K562 (cell line): ENCODE results near the gene MVB12B. TPM values are rescaled to one million over a fixed set of nuclear protein-coding genes. Genes with fewer than 3 reads are reported as not detected.

ENCODE experiments used
- ATAC-seq: fragments of 200-7000 bp; cut with Tn5 transposase; 3 replicates; pipeline ENCODE4 v1.9.1; 2020; ENCODE audit warnings: moderate library complexity
- BruUV-seq: library from RNA; stranded (reverse); fragments of 400-500 nt; replicated peaks from 2 replicates; lab custom pipeline; 2021; lab: Mats Ljungman, UMichigan
- CTCF ChIA-PET: fragments of 300-600 bp; formaldehyde crosslinking; extraction: SDS; loops from one replicate; lab custom pipeline; 2021; ENCODE audit warnings: low intra/inter-chr PET ratio; lab: Yijun Ruan, JAX
- POLR2A ChIA-PET: fragments of 300-600, 350-650 bp; sonication (Branson Sonifier 250); formaldehyde crosslinking; extraction: SDS; loops from one replicate; lab custom pipeline; 2021; ENCODE audit warnings: antibody characterized with exemption, inconsistent platforms; lab: Yijun Ruan, JAX
- DNase-seq, 4 experiments: peaks; one replicate each; pipeline versions ENCODE4 v3.0.0 to v3.0.0-alpha.2; 2011 to 2018; ENCODE audit warnings: low spot score in 3 of 4, mixed read lengths in 3 of 4; ENCODE audit errors: extremely low read depth in 1 of 4
- FAIRE-seq: peaks from 2 replicates; lab custom pipeline; 2011; peaks lifted over from hg19 to GRCh38; lab: Jason Lieb, UNC
- H2AFZ ChIP-seq: 2 replicates; pipeline ENCODE4 v1.6.0; 2011; ENCODE audit warnings: low read depth, low read length, control low read depth, inconsistent platforms
- H3K27ac ChIP-seq: fragments of 200-600 bp; 3 replicates; pipeline ENCODE4 v1.8.0; 2011; ENCODE audit warnings: low read depth, mild to moderate bottlenecking, control low read depth, inconsistent platforms, low read length, moderate library complexity, mixed read lengths; ENCODE audit errors: extremely low read depth
- H3K27me3 ChIP-seq, 2 experiments: fragments of 300-600 bp in 1 of 2; 2 replicates in 1 of 2; 3 replicates in 1 of 2; pipeline versions ENCODE4 v1.6.0 to v1.8.0; 2011; ENCODE audit warnings: inconsistent platforms in 2 of 2, low read length in 2 of 2, mild to moderate bottlenecking in 1 of 2, mixed read lengths in 1 of 2, moderate library complexity in 1 of 2; ENCODE audit not compliant: control insufficient read depth in 2 of 2, insufficient read depth in 2 of 2
- H3K36me3 ChIP-seq: fragments of 300-600 bp; 3 replicates; pipeline ENCODE4 v1.8.0; 2011; ENCODE audit warnings: mild to moderate bottlenecking, low read length, inconsistent platforms; ENCODE audit not compliant: control insufficient read depth, insufficient read depth
- H3K4me1 ChIP-seq, 2 experiments: fragments of 200-600 bp in 1 of 2; replicated peaks in 1 of 2; 2 replicates in 1 of 2; 3 replicates in 1 of 2; pipeline versions ENCODE4 v1.5.1 to v1.8.0; 2011; ENCODE audit warnings: inconsistent platforms in 2 of 2, low read length in 2 of 2, mild to moderate bottlenecking in 1 of 2, mixed read lengths in 1 of 2, moderate library complexity in 1 of 2; ENCODE audit not compliant: control insufficient read depth in 2 of 2, insufficient read depth in 2 of 2
- H3K4me2 ChIP-seq: 2 replicates; pipeline ENCODE4 v1.6.1; 2011; ENCODE audit warnings: low read length, control low read depth, inconsistent platforms, mixed read lengths; ENCODE audit not compliant: insufficient read depth
- H3K4me3 ChIP-seq: fragments of 200-600 bp; sonication (generic), shearing (Covaris generic); 2 replicates; pipeline ENCODE4 v1.5.1; 2016; ENCODE audit warnings: control low read depth, inconsistent platforms
- H3K79me2 ChIP-seq: fragments of 200-600 bp; 3 replicates; pipeline ENCODE4 v1.8.0; 2011; ENCODE audit warnings: low read length, inconsistent platforms; ENCODE audit not compliant: control insufficient read depth, insufficient read depth
- H3K9ac ChIP-seq, 2 experiments: 2 replicates each; pipeline versions ENCODE4 v1.6.0 to v1.6.1; 2011; ENCODE audit warnings: low read depth in 2 of 2, low read length in 2 of 2, control low read depth in 1 of 2, inconsistent platforms in 1 of 2, mild to moderate bottlenecking in 1 of 2, mixed read lengths in 1 of 2; ENCODE audit not compliant: insufficient read depth in 1 of 2
- H3K9me1 ChIP-seq: one replicate; pipeline ENCODE4 v1.6.0; 2011; ENCODE audit warnings: inconsistent platforms, mild to moderate bottlenecking, low read length, moderate library complexity; ENCODE audit not compliant: control insufficient read depth, insufficient read depth
- H3K9me3 ChIP-seq: replicated peaks from 2 replicates; pipeline ENCODE4 v1.5.1; 2011; ENCODE audit warnings: low read depth, low read length, inconsistent platforms; ENCODE audit not compliant: control insufficient read depth, insufficient read depth
- H4K20me1 ChIP-seq: replicated peaks from 2 replicates; pipeline ENCODE4 v1.6.1; 2011; ENCODE audit warnings: low read length, inconsistent platforms, mixed read lengths; ENCODE audit not compliant: control insufficient read depth, insufficient read depth
- ARID1B ChIP-seq: fragments of 450-650 bp; IDR thresholded peaks from 2 replicates; pipeline ENCODE4 v1.6.1; 2016; ENCODE audit warnings: antibody characterized with exemption, mild to moderate bottlenecking, inconsistent platforms
- COPS2 ChIP-seq: fragments of 450-650 bp; conservative IDR thresholded peaks from 2 replicates; pipeline ENCODE4 v1.6.1; 2016; ENCODE audit warnings: mild to moderate bottlenecking, moderate library complexity
- CSDE1 ChIP-seq, 2 experiments: fragments of 450-650 bp; IDR thresholded peaks; 2 replicates each; pipeline ENCODE4 v1.6.1; 2016; ENCODE audit warnings: mild to moderate bottlenecking in 1 of 2
- EHMT2 ChIP-seq: fragments of 450-650 bp; IDR thresholded peaks from 2 replicates; pipeline ENCODE4 v1.6.1; 2018; ENCODE audit warnings: antibody characterized with exemption
- EWSR1 ChIP-seq: fragments of 450-650 bp; IDR thresholded peaks from 2 replicates; pipeline ENCODE4 v1.6.1; 2018; ENCODE audit warnings: borderline replicate concordance, mild to moderate bottlenecking, low read depth, moderate library complexity; ENCODE audit not compliant: partially characterized antibody
- HNRNPK ChIP-seq: fragments of 200-400 bp; formaldehyde crosslinking; IDR thresholded peaks from one replicate; pipeline ENCODE4 v1.6.1; 2018; ENCODE audit warnings: mild to moderate bottlenecking, low read depth, low read length; ENCODE audit not compliant: poor library complexity, severe bottlenecking
- MCM2 ChIP-seq: fragments of 450-650 bp; IDR thresholded peaks from 2 replicates; pipeline ENCODE4 v1.6.1; 2017; ENCODE audit warnings: low read depth, mild to moderate bottlenecking
- PHF20 ChIP-seq: fragments of 450-650 bp; IDR thresholded peaks from 2 replicates; pipeline ENCODE4 v1.6.1; 2018; ENCODE audit not compliant: partially characterized antibody
- POLR2B ChIP-seq: fragments of 450-650 bp; IDR thresholded peaks from 2 replicates; pipeline ENCODE4 v1.6.1; 2018; ENCODE audit warnings: low read depth; ENCODE audit not compliant: partially characterized antibody
- POLR3A ChIP-seq: IDR thresholded peaks from 2 replicates; pipeline ENCODE4 v1.6.1; 2011; ENCODE audit warnings: borderline replicate concordance, mild to moderate bottlenecking, moderate library complexity; ENCODE audit not compliant: insufficient read length, insufficient read depth; ENCODE audit errors: extremely low read depth
- SMAD4 ChIP-seq: fragments of 250-450 bp; sonication (Bioruptor Pico); conservative IDR thresholded peaks from 2 replicates; pipeline ENCODE4 v1.8.0; 2021; ENCODE audit warnings: inconsistent platforms, mild to moderate bottlenecking, moderate library complexity
- ZNF408 ChIP-seq: fragments of 250-450 bp; sonication (Bioruptor Pico); IDR thresholded peaks from 2 replicates; pipeline ENCODE4 v1.4.0; 2020; ENCODE audit warnings: low read depth, mild to moderate bottlenecking, moderate library complexity
- ZNF699 ChIP-seq: fragments of 250-450 bp; sonication (Bioruptor Pico); IDR thresholded peaks from 2 replicates; pipeline ENCODE4 v1.8.0; 2021; ENCODE audit warnings: mild to moderate bottlenecking, moderate library complexity; ENCODE audit not compliant: insufficient replicate concordance
- WGBS: fragments of 100-300 bp; shearing (Covaris generic); methylation state at CpG from one replicate; pipeline ENCODE4 v1.1.6; 2016; ENCODE audit warnings: low coverage, mixed read lengths; ENCODE audit not compliant: insufficient coverage; ENCODE audit errors: missing lambda C conversion rate; 5-methylcytosine and 5-hydroxymethylcytosine counted together
- in situ Hi-C: fragments of 300-500 bp; cut with MboI; formaldehyde crosslinking; loops from 4 replicates; pipeline ENCODE4 v1.15.0; 2018; ENCODE audit warnings: inconsistent platforms, mixed read lengths
- intact Hi-C: fragments of 100-400 bp; cut with micrococcal nuclease; formaldehyde crosslinking; loops from 2 replicates; pipeline ENCODE4 v1.14.2; 2022
- polyA plus RNA-seq, 8 experiments: library from polyadenylated mRNA; depleted of rRNA in 4 of 8; stranded (reverse) in 5 of 8; unstranded in 3 of 8; fragments of >200 nt; fragmentation: Nextera tagmentation in 2 of 8; fragmentation: Illumina TruSeq in 1 of 8; extraction: Ambion mirVana in 2 of 8; extraction: Trizol in 1 of 8; gene quantifications; 2 replicates each; pipeline versions ENCODE4 v1.2.1 to v1.2.3, GENCODE V29; 2011 to 2014; ENCODE audit warnings: inconsistent platforms in 1 of 8, missing spikeins in 1 of 8
- total RNA-seq, 7 experiments: library from RNA; depleted of rRNA in 6 of 7; stranded (reverse); fragments of >200 nt in 6 of 7; fragmentation: Illumina TruSeq in 2 of 7; extraction: Trizol in 2 of 7; gene quantifications; 2 replicates each; pipeline versions ENCODE4 v1.2.1 to v1.2.3, GENCODE V29; 2011 to 2021; ENCODE audit warnings: low replicate concordance in 1 of 7
- TF ChIP-seq, protein P1 (sequence below): fragments of 250-450 bp; sonication (Bioruptor Pico); IDR thresholded peaks from 2 replicates; pipeline ENCODE4 v1.4.0; 2020; ENCODE audit warnings: borderline replicate concordance
- TF ChIP-seq, protein P2 (sequence below): fragments of 250-450 bp; sonication (Bioruptor Pico); IDR thresholded peaks from 2 replicates; pipeline ENCODE4 v1.8.0; 2022; ENCODE audit warnings: moderate library complexity, mild to moderate bottlenecking, inconsistent platforms
- TF ChIP-seq, protein P3 (sequence below): fragments of 250-450 bp; sonication (Bioruptor Pico); IDR thresholded peaks from 2 replicates; pipeline ENCODE4 v1.4.0; 2020; ENCODE audit warnings: mild to moderate bottlenecking
- TF ChIP-seq, protein P4 (sequence below): IDR thresholded peaks from 3 replicates; pipeline ENCODE4 v1.6.1; 2011; ENCODE audit warnings: borderline replicate concordance, mild to moderate bottlenecking; ENCODE audit not compliant: insufficient read length, insufficient read depth

MVB12B gene
- total and polyA plus RNA-seq, 9 of the 15 experiments (the other 6 are each of a cell fraction or from before 2014, with no cell fraction given): not detected

DNA sequence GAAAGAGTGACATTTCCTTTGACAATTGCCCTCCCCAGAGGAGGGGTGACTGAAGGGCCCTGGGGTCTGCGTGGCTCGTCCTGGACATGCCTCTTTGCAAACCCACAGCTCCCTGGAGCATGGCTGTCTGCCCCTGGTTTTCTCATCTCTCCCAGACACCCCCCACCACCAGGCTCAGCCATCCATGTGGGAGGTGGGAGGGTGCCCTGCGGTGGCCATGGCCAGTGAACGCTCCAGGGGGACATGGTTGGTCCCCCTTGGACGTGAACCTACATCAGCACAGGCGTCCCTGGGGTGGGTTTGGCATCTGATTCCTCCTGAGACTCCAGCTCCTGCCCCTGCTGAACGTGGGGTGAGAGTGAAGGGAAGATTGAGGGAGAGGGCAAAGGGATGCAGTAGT is 219.4 kb downstream of the MVB12B start:
- no TSS peak for BruUV-seq
- WGBS: 0% methylated on average over 6 of the region's 7 CpGs
- no peak for ATAC-seq
- no peaks in the 10 kb centered on the region for H3K79me2 ChIP-seq
- no peak overlapping the region for H2AFZ ChIP-seq
- H3K36me3 ChIP-seq: no peaks in the 10 kb centered on the region
- CTCF ChIA-PET: no interaction called here
- H3K9me1 ChIP-seq: no peaks in the 10 kb centered on the region
- no peak for FAIRE-seq
- H3K4me2 ChIP-seq: no peak overlapping the region
- intact Hi-C loops: no loop called here
- no peak for TF ChIP-seq HNRNPK
- no peak for TF ChIP-seq EWSR1
- TF ChIP-seq POLR2B: no peak
- TF ChIP-seq, protein P1, sequence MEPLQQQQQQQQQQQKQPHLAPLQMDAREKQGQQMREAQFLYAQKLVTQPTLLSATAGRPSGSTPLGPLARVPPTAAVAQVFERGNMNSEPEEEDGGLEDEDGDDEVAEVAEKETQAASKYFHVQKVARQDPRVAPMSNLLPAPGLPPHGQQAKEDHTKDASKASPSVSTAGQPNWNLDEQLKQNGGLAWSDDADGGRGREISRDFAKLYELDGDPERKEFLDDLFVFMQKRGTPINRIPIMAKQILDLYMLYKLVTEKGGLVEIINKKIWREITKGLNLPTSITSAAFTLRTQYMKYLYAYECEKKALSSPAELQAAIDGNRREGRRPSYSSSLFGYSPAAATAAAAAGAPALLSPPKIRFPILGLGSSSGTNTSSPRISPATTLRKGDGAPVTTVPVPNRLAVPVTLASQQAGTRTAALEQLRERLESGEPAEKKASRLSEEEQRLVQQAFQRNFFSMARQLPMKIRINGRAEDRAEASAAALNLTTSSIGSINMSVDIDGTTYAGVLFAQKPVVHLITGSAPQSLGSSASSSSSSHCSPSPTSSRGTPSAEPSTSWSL (CRISPR knock-in tag): no peak
- no peak for TF ChIP-seq ZNF408 (CRISPR knock-in tag)
- no peak for TF ChIP-seq ARID1B
- TF ChIP-seq PHF20: no peak
- TF ChIP-seq COPS2: no peak
- TF ChIP-seq ZNF699: no peak
- TF ChIP-seq EHMT2: no peak
- TF ChIP-seq, protein P2, sequence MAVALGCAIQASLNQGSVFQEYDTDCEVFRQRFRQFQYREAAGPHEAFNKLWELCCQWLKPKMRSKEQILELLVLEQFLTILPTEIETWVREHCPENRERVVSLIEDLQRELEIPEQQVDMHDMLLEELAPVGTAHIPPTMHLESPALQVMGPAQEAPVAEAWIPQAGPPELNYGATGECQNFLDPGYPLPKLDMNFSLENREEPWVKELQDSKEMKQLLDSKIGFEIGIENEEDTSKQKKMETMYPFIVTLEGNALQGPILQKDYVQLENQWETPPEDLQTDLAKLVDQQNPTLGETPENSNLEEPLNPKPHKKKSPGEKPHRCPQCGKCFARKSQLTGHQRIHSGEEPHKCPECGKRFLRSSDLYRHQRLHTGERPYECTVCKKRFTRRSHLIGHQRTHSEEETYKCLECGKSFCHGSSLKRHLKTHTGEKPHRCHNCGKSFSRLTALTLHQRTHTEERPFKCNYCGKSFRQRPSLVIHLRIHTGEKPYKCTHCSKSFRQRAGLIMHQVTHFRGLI (CRISPR knock-in tag): no peak
- TF ChIP-seq CSDE1 (IDR thresholded peaks at IDR 0.05): no peak
- TF ChIP-seq MCM2: no peak
- no peak for TF ChIP-seq SMAD4
- TF ChIP-seq POLR3A: no peak
- TF ChIP-seq, protein P3, sequence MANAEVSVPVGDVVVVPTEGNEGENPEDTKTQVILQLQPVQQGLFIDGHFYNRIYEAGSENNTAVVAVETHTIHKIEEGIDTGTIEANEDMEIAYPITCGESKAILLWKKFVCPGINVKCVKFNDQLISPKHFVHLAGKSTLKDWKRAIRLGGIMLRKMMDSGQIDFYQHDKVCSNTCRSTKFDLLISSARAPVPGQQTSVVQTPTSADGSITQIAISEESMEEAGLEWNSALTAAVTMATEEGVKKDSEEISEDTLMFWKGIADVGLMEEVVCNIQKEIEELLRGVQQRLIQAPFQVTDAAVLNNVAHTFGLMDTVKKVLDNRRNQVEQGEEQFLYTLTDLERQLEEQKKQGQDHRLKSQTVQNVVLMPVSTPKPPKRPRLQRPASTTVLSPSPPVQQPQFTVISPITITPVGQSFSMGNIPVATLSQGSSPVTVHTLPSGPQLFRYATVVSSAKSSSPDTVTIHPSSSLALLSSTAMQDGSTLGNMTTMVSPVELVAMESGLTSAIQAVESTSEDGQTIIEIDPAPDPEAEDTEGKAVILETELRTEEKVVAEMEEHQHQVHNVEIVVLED (CRISPR knock-in tag): no peak
- TF ChIP-seq, protein P4, sequence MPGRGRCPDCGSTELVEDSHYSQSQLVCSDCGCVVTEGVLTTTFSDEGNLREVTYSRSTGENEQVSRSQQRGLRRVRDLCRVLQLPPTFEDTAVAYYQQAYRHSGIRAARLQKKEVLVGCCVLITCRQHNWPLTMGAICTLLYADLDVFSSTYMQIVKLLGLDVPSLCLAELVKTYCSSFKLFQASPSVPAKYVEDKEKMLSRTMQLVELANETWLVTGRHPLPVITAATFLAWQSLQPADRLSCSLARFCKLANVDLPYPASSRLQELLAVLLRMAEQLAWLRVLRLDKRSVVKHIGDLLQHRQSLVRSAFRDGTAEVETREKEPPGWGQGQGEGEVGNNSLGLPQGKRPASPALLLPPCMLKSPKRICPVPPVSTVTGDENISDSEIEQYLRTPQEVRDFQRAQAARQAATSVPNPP: no peak
- TF ChIP-seq, all 486 proteins: peak for 0
- Histone ChIP-seq H3K27ac (no peak overlapping the region), H3K4me3 (no peak overlapping the region), H3K27me3 (peaks cover 0 to 10% of the 10 kb centered on the region in 2 experiments; a peak in 1 of 5 replicates), H3K9me3 (no peaks in the 10 kb centered on the region), H4K20me1 (no peaks in the 10 kb centered on the region), H3K4me1 (no peaks in the 10 kb centered on the region), H3K9ac (no peak overlapping the region)
- POLR2A ChIA-PET: interaction anchor here (0.6 kb wide), 1 partner anchor 108 kb away, joined by 4 read pairs; no protein-coding TSS in a partner anchor
- DNase-seq: no peak
- in situ Hi-C loops: no loop called here
